ENCODE data around the gene HES7. TPM values are rescaled to one million over a fixed set of nuclear protein-coding genes. Genes with fewer than 3 reads are reported as not detected.

The HES7 gene
- total RNA-seq, 3 donors from 2014 or later (not counting 1 experiment from before 2014, with no cell fraction given): 0.50 to 0.77 (median 0.61) TPM

DNA sequence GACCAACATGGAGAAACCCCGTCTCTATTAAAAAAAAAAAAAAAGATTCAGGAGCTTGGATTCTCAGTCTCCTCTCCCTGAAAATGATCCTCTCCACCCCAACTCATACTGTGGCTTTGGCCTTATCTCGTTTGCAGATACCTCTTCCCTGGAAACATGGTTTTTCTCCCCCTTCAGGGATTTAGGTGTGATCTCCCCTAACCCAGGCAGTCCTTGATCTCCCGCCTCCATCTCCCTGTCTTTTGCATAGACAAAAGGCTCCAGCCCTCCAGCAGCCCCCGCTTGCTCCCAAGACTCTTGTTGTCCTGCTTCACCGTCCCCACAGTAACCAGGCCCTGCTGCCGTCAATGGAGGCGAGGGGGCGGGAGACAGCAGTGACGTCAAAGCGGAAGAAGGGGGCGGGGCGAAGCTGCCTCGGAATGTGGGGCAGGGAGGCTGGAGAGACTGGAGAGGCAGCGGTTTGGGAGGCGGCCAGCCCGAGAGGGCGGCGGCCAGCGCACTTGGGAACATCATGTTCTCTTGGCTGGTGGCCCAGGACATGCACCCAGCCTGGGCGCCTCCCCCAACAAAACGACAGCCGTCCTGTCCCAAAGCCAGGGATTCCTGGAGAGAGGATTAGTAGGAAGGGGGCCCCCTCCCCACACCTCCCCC, 30.2 kb upstream of the HES7 start:
- TF ChIP-seq, protein P1, sequence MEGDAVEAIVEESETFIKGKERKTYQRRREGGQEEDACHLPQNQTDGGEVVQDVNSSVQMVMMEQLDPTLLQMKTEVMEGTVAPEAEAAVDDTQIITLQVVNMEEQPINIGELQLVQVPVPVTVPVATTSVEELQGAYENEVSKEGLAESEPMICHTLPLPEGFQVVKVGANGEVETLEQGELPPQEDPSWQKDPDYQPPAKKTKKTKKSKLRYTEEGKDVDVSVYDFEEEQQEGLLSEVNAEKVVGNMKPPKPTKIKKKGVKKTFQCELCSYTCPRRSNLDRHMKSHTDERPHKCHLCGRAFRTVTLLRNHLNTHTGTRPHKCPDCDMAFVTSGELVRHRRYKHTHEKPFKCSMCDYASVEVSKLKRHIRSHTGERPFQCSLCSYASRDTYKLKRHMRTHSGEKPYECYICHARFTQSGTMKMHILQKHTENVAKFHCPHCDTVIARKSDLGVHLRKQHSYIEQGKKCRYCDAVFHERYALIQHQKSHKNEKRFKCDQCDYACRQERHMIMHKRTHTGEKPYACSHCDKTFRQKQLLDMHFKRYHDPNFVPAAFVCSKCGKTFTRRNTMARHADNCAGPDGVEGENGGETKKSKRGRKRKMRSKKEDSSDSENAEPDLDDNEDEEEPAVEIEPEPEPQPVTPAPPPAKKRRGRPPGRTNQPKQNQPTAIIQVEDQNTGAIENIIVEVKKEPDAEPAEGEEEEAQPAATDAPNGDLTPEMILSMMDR (IDR thresholded peaks at IDR 0.05): no peak
- peaks cover 10 to 39% of the 10 kb centered on the region in 2 donors for H3K4me1 Mint-ChIP-seq
- peaks cover 16% of the 10 kb centered on the region for H3K36me3 ChIP-seq (ENCODE audit: control insufficient read depth, insufficient read depth, low read length)
- H3K27me3 ChIP-seq (ENCODE audit: control insufficient read depth, insufficient read depth, low read length): no peaks in the 10 kb centered on the region
- no peaks in the 10 kb centered on the region for H3K27me3 Mint-ChIP-seq (ENCODE audit: low read depth in 2 of 2)
- intact Hi-C loops (cut with micrococcal nuclease): loop anchor here (10.0 kb wide), 1 partner anchor 801 kb away; no protein-coding TSS in a partner anchor
- H3K9me3 Mint-ChIP-seq: no peaks in the 10 kb centered on the region
- peak; percentile 88 to 94 for DNase-seq
- H3K27ac Mint-ChIP-seq: no peak overlapping the region
- ATAC-seq: peak in 2 of 3 donors; percentile 4 to 5
- peaks cover 90% of the 10 kb centered on the region for H3K4me1 ChIP-seq (ENCODE audit: control insufficient read depth, insufficient read depth, low read length)
- no peaks in the 10 kb centered on the region for H3K9me3 ChIP-seq (ENCODE audit: control insufficient read depth, insufficient read depth, low read length)
- H3K4me3 ChIP-seq (ENCODE audit: low read length): no peak overlapping the region
- peak overlapping the region; percentile 91 for H3K27ac ChIP-seq (ENCODE audit: low read length)
- peak overlapping the region; percentile 87 for H3K4me3 Mint-ChIP-seq
- WGBS (ENCODE audit: insufficient coverage): 8% methylated on average over 19 of the region's 22 CpGs
- H3K36me3 Mint-ChIP-seq: no peaks in the 10 kb centered on the region

DNA sequence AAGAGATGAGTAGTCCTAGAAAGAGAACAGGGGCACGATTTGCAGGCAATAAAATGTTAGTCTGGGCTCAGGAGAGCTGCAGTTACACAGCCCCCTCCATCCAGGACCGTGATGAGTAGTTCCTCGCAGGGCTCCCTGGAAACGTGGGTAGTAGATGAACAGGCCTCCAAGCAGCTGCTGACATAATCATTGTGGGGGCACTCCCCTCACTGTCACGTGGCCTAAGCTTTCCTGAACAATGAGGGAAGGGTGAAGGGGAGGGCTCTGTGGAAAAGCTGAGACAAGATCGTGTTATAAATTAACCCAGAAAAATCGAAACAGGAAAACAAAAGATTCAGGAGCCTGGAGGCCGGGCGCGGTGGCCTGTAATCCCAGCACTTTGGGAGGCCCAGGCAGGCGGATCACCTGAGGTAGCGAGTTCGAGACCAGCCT, 29.6 kb upstream of the HES7 start:
- H3K9me3 Mint-ChIP-seq: no peaks in the 10 kb centered on the region
- H3K27me3 ChIP-seq (ENCODE audit: control insufficient read depth, insufficient read depth, low read length): no peaks in the 10 kb centered on the region
- no peaks in the 10 kb centered on the region for H3K36me3 Mint-ChIP-seq
- H3K4me1 Mint-ChIP-seq: peaks cover 4 to 34% of the 10 kb centered on the region in 2 donors
- H3K4me1 ChIP-seq (ENCODE audit: control insufficient read depth, insufficient read depth, low read length): peaks cover 86% of the 10 kb centered on the region
- peak in 1 of 2 donors; percentile 65 for DNase-seq
- 44% methylated on average over 13 of the region's 13 CpGs for WGBS (ENCODE audit: insufficient coverage)
- intact Hi-C loops (cut with micrococcal nuclease): loop anchor here (10.0 kb wide), 1 partner anchor 801 kb away; no protein-coding TSS in a partner anchor
- H3K36me3 ChIP-seq (ENCODE audit: control insufficient read depth, insufficient read depth, low read length): peaks cover 19% of the 10 kb centered on the region
- H3K9me3 ChIP-seq (ENCODE audit: control insufficient read depth, insufficient read depth, low read length): no peaks in the 10 kb centered on the region
- no peak for ATAC-seq
- H3K4me3 ChIP-seq (ENCODE audit: low read length): no peak overlapping the region
- H3K27ac Mint-ChIP-seq: no peak overlapping the region
- no peaks in the 10 kb centered on the region for H3K27me3 Mint-ChIP-seq (ENCODE audit: low read depth in 2 of 2)
- peak overlapping the region; percentile 91 for H3K27ac ChIP-seq (ENCODE audit: low read length)
- TF ChIP-seq, protein P1 (IDR thresholded peaks at IDR 0.05): no peak
- H3K4me3 Mint-ChIP-seq: peak overlapping the region; percentile 94

DNA sequence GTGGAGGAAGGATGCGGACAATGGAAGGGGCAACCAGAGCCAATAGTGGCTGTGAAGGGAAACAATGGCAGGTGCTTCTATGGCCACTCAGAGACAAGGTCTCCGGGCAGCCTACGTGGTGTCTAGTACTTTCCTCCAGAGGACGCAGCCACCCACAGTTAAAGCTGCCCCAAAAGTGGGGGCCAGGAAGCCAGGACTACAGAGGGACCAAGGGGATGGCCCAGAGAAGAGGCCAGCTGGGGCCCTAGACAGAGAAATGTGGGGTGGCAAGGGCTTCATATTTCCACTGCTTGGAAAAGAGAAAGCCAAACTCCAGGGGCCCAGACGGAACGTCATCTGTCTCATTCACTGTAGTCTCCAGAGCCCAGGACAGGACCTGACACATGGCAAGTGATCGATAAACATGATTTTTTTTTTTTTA, 29.1 kb upstream of the HES7 start:
- intact Hi-C loops (cut with micrococcal nuclease): loop anchor here (10.0 kb wide), 1 partner anchor 802 kb away; no protein-coding TSS in a partner anchor
- Mint-ChIP-seq H3K36me3 (no peaks in the 10 kb centered on the region), H3K4me3 (peak overlapping the region; percentile 94)

More for the DNA sequence above, 29.1 kb upstream of the HES7 start:
- Histone ChIP-seq H3K27me3 (ENCODE audit: control insufficient read depth, insufficient read depth, low read length) (no peaks in the 10 kb centered on the region), H3K4me3 (ENCODE audit: low read length) (no peak overlapping the region), H3K27ac (ENCODE audit: low read length) (peak overlapping the region; percentile 91), H3K4me1 (ENCODE audit: control insufficient read depth, insufficient read depth, low read length) (peaks cover 81% of the 10 kb centered on the region), H3K9me3 (ENCODE audit: control insufficient read depth, insufficient read depth, low read length) (no peaks in the 10 kb centered on the region), H3K36me3 (ENCODE audit: control insufficient read depth, insufficient read depth, low read length) (peaks cover 21% of the 10 kb centered on the region)
- Mint-ChIP-seq H3K27me3 (ENCODE audit: low read depth in 2 of 2) (no peaks in the 10 kb centered on the region), H3K9me3 (no peaks in the 10 kb centered on the region), H3K4me1 (peaks cover 0 to 30% of the 10 kb centered on the region in 2 donors), H3K27ac (no peak overlapping the region)
- peak in 1 of 2 donors; percentile 36 for DNase-seq
- no peak for ATAC-seq
- TF ChIP-seq, protein P1 (IDR thresholded peaks at IDR 0.05): no peak
- over 99% methylated on average over 7 of the region's 7 CpGs for WGBS (ENCODE audit: insufficient coverage)
